GM21423 (cell line): Measurements from ENCODE around the gene NPHP4.
"Not testable (repeated sequence)": the region's sequence is repeated elsewhere in the genome, so short reads cannot be mapped to it uniquely, and the experiment has no call there.

Experiments used
- ATAC-seq: cut with Tn5 transposase; IDR thresholded peaks from one replicate; pipeline ENCODE4 v1.9.1; 2021; ENCODE audit warnings: mild to moderate bottlenecking, moderate library complexity; ENCODE audit not compliant: unreplicated experiment

The NPHP4 gene

DNA sequence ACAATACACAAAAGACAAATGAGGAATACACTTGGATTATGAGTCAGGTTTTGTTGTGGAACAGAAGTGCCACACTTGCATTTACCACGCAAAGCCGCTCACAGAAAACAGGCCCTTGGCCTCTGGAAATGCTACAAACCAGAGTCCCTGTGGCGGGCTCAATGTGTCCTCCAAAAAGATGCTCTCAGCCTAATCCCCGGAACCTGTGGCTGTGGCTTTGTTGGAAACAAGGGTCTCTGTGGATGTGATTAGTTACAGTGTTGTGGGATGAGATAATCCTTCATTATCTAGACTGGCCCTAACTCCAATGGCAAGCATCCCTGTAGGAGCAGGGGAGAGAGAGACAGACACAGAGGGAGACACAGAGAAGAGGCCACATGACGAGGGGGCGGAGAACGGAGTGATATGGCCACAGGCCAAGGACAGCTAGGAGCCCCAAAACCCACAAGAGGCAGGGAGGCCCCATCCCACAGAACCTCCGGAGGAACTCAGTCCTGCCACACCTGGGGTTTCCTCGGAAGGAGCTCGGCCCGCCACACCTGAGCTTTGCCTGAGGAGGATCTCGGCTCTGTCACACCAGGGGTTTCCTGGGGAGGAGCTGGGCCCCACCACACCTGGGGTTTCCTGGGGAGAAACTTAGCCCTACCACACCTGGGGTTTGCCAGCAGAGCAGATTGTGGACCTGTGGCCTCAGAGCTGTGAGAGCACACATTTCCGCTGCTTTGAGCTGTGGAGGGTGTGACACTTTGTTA lies 55.4 kb downstream of the NPHP4 start:
- no peak for ATAC-seq

DNA sequence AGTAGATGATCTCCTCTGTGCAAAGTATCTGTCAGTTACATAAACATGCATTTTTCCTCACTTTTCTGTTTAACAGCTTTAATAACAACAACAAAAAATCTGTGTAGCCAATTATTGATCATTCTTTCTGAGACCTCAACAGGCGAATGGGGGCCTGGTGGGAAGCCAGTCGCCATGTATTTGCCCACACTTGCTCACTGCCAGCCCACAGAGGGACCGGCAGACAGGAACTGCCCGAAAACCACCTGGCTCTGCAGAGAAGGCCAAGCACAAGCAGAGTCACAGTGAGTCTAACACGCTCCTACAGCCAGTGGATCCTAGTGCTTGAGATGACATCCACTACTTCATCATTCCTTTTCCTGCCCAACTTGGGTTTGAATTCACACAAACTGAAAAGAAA lies 56.1 kb downstream of the NPHP4 start:
- no peak for ATAC-seq

DNA sequence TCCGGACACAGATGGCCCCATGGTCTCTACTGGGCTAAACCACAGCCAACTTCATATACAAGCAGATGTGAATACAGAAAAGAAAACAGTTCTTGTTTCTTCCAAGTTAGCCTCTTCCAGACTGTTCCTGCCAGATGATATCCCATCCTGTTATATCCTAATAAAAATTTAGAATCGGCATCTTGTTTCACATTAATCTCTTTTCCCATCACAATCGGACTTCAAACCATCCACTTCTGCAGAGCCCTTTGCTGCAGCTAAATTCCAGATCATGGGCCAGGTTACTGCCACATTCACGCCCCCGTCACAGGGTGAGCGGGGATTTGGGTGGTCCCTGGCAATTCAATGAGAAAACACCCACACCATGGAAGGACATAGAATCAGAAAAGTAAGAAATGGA lies 57.2 kb downstream of the NPHP4 start:
- no peak for ATAC-seq

DNA sequence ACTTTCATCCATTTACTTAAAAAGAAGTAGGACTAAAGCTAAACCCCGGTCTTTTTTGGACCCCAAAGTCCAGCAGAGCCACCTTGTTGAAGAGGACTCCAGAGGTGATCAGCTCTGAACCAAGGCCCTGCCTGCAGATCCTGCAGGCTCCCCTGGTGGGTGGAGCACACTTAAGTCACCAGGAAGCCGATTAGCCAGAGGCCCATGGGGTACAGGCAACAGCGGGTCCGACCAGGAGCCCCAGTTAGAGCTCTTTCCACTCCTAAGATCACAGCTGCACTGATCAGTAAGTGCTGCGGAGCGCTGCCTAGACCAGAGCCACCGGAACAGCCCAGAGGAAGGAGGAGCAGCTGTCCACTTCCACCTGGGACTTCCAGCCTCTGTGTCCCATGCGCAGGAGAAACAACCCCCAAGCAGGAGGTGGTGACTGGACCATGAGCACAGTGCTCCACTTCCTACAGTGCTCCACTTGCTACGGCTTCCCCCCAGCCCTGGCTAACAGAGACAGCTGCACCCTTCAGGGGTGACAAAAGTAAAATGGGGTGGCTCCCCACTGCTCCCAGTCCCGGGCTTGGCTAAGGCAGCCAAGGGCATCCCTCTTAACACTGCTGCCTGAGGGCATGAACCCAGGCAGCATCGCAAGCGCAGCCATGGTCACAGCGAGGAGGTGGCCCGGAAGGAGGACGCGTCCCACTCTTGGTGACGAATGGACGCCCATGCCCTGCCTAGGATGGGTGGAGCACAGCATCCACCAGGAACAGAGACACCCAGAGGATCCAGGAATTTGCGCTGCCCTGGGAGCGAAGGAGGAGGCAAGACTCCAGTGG lies 58.0 kb downstream of the NPHP4 start:
- ATAC-seq: no peak

DNA sequence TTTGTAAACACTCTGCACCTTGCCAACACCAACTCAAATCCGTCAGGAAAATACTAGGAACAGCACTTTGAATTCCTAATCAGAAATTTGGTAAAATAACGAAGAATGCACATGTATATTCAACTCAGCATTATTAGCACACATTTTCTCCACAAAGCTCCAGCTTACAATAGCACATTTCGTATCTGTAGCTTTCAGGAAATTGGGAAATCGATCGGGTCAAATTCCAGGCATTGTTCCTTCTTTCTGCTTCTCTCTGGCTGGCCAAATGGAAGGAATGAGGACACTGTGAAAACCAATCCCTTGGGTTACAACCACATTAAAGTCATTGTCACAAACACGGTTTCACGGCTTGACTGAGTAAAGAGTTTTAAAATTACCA lies 58.6 kb downstream of the NPHP4 start:
- ATAC-seq: no peak

DNA sequence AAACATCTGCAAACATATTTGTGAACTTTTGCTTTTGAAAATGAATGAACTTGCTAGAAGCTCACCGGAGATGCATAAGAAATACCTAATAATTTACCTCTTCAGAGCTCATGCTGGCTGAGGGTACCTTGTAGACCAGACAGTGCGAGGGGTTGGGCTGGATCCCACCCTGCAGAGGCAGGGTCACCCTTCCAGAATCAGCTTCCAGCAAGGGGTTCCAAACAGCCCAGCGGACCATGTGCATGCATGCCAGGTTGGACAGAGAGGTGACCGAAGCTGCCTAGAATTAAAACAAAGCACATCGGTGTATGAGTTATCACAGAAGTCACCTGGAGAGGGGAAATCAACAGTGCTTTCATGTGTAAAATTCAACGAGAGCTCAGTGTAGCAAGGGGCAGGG lies 59.2 kb downstream of the NPHP4 start:
- no peak for ATAC-seq

DNA sequence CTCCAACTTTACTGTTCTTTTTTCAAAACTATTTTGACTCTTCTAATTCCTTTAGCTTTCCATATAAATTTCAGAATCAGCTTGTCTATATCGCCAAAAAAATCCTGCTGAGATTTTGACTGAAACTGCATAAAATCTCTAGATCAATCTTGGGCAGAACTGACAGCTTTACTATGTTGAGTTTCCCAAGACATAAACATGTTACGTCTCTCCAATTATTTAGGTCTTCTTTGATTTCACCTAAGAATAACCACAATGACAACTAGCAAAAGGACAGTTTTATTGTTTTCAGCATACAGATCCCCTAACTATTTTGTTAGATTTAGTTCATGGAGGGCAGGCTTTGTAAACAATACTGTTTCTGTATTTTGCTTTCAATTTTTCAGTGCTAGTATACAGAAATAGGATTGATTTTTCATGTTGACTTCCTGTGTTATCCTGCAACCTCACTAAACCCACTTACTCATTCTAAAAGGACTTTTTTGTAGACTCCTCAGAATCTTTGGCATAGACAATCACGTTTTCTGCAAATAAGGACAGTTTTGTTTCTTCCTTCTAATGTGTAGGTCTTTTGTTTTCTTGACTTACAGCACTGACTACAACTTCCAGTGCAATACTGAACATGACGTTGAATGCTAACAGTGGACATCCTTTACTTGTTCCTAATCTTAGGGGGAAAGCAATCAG lies 63.4 kb downstream of the NPHP4 start:
- ATAC-seq: no peak

DNA sequence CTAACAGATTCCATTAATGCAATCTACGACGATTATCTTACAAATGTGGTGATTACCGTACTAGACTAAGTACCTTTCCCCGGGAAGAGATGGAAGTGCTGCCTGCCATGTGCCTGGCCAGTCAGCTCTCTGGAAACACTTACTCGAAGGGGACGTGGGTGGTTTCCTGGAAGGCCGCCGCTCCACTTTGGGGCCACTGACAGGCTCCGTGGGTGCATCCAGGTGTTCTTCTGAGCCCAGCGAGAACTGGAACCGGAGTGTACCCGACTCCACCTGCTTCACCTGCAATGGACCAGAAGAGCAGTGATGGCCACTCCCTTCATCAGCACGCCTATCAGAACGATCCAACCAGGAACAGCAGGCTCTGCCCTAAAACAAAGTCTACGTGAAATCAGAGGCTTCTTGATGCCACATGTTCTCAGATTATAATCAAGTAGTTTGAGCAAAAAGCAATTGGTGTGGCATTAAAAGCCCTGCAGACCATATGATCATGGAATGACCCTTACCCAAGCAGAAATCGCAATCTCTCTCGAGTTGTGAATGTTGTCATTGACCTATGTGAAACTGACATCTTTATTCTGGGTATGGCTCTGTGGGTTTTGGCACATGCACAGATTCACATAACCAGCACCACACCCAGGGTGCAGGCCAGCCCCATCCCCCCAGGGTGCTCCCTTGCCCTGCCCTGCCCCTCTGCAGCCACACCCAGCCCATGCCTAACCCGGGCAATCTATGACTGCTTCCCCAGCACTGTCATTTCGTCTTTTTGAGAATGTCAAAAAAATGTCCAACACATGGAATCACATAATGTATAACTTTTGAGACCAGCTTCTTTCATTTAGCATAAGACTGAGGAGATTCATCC lies 64.5 kb downstream of the NPHP4 start:
- no peak for ATAC-seq

DNA sequence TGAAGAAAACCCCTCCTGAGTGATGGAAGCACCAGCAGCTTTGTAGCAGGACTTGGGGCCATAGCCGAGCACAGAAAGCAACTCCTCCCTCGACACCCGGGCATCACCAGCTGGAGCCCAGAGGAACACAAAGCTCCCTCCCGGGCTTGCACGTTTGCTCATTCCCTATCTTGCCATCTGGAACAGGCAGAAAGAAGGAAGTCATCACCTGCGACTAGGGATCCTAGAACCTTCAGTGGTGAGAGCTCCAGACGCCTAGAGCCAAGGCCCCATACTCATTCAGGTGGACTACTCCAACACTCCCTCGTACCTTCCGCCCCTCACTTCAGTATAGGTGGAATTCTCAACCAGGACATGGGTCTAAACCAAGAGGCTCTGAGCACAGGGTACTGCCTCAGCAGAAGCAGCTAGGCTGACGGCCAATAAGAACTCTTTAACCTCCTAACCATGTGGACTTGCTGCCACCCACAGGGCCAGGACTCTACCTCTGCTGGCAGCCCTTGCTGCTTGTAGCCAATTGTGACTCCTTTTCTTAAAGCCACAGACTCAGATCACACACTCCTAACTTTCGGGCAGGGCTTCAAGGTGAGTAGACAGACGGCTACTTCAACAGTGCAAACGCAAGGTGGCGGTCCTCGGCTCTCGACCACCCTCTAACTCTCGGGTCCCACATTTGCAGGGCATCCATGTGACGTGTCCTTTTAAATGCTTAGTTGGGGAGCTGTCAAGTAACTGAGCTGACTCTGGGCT lies 65.4 kb downstream of the NPHP4 start:
- ATAC-seq: no peak

DNA sequence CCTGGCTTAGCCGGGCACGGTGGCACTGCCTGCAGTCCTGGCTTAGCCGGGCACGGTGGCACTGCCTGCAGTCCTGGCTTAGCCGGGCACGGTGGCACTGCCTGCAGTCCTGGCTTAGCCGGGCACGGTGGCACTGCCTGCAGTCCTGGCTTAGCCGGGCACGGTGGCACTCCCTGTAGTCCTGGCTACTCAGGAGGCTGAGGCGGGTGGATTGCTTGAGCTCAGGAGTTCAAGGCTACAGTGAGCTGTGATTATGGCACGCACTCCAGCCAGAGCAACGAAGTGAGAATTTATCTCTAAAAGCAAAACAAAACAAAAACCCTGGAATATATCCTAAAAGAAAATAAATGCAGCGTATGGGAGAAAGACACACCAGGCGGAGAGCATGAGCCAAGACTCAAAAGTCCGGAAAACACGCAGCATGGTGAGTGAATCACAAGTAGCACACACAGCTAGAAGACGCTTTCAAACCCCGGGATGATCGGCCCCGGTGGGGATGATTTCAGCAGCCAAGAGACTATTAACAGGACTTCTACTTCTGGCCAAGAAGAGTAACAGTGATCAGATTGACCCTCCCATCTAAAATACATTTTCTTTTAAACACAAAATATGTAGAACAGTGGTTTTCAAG lies 69.4 kb downstream of the NPHP4 start:
- not testable (repeated sequence) for ATAC-seq

DNA sequence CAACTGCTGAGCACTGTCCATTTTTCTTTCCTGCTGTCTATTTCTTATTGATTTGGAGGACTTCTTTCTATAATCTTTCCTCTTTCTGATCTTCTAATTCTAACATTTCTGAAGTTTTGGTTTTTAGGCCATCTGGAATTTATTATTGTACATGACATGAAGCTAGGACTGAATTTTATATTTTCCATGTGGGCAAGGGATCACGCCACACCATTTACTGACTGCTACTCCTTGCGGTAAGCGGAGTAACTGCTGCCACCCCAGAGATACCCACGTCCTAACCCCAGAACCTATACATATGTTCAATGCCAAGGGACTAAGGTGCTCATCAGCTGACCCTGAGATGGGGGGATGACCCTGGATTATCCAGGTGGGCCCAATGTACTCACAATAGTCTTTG lies 70.6 kb downstream of the NPHP4 start:
- ATAC-seq: no peak

DNA sequence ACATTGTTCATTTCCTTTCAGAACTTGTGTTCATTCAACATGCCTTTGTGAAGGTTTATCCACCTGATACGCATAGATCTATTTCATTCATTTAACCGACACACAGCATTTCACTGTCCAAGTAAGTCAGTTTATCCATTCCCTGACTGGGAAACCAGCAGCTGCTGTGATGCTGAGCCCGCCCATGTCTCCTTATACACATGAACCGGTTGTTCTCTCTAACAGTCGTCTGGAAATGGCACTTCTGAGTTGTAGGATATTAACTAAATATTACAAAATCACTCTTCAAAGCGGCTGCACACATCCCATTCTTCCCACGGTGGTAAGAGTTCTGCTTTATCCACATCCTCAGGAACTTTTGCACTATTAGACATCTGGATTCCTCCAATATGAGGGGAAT lies 71.1 kb downstream of the NPHP4 start:
- ATAC-seq: no peak

DNA sequence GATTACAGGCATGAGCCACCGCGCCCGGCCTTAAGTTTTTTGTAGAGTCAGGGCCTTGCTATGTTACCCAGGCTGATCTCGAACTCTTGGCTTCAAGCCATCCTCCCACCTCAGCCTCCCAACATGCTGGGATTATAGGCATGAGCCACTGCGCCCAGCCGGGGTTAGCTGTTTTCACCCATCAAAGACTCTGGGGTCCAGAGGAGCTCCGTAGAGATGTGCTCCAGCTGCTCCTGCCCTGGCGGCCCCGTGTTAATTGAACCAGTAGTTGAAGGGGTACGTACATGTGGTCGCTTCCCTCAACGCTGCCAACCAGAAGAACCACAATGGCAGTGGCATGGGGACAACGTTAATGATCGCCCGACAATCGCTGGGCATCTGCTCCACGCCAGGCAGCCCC lies 72.0 kb downstream of the NPHP4 start:
- ATAC-seq: no peak

DNA sequence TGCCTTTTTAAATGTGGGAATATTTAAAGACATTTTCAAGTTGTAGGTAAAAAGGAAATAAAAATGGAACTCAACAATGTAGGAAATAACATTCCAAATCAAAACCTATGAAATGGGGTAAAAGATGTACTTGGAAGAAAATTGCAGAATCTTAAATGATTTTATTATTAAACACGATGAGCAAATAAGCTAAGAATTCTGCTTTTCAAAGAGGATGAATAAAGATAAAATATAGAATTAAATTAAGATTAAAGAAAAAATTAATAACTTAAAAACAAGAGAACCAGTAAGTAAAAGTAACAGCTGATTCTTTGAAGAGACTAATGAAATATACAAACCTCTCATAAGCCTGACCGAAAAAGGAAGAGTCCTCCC lies 74.0 kb downstream of the NPHP4 start:
- ATAC-seq: no peak

DNA sequence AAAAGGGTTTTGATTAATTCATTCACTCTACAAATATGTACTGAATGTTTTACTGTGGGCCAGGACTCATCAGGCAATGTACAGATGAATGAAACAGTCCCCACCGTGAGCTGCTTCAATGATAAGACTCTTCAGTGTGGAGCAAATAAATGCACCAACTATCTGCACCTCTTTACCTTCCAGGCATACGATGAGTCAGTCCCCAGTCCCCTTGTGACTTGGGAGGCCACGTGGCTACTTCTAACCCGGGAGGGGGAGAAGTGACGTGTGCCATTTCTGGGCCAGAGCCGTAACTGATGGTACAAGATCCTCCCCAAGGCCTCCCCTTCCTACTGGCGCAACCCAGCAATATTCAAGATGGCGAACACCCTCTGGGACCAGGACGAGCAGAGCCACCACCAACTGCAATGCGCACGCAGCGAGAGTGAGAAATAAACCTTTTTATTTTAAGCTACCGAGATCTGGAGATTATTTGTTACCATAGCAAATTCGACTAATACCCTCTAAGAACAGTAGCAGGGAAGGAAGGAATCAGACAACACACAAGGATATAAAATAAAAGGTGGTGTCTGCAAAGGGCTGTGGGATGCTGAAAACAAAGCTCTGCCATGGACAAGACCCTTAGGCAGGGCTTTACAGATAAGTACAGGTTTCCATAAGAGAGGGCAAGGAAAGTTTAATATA lies 74.5 kb downstream of the NPHP4 start:
- no peak for ATAC-seq

DNA sequence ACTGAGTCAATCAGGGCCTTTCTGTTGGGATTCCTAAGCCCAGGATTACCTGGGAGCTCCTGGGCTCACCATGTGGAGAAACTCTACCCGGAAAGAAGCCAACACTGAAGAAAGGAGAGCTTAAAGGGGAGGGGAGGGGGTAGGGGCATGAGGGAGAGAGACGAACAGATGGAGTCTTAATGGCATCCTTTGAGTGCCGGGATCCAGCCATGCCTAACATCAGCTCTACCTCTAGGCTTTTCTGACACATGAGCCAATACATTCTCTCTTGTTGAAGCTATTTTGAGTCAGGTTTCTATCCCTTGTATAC lies 75.0 kb downstream of the NPHP4 start:
- no peak for ATAC-seq

DNA sequence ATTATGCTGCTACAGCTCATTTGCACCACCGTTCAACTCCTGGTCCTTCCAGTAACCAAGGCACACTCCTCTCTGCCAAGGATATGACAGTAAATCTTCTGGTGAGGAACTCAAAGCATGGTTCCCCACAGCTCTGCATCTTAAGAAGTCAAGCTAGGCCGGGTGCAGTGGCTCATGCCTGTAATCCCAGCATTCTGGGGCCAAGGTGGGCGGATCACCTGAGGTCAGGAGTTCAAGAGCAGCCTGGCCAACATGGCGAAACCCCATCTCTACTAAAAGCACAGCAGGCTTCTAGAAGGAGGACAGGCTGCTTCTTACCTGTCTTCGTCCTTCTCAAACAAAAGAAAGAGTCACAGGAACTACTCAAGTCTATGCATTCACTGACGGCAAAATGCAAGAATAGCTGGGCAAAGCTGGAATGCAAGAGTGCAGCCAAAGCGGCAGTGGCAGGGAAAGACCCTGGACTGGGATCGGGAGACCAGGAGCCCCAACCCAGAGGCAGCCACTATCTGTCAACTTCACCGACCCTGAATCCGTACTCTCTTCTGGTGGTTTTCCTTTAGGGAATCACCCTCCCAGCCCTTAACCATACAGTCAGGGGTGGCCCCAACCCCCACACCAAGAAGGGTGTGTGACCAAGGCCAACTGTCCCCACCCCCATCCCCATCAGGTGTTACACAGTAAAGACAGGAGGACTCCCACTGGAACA lies 75.5 kb downstream of the NPHP4 start:
- no peak for ATAC-seq

DNA sequence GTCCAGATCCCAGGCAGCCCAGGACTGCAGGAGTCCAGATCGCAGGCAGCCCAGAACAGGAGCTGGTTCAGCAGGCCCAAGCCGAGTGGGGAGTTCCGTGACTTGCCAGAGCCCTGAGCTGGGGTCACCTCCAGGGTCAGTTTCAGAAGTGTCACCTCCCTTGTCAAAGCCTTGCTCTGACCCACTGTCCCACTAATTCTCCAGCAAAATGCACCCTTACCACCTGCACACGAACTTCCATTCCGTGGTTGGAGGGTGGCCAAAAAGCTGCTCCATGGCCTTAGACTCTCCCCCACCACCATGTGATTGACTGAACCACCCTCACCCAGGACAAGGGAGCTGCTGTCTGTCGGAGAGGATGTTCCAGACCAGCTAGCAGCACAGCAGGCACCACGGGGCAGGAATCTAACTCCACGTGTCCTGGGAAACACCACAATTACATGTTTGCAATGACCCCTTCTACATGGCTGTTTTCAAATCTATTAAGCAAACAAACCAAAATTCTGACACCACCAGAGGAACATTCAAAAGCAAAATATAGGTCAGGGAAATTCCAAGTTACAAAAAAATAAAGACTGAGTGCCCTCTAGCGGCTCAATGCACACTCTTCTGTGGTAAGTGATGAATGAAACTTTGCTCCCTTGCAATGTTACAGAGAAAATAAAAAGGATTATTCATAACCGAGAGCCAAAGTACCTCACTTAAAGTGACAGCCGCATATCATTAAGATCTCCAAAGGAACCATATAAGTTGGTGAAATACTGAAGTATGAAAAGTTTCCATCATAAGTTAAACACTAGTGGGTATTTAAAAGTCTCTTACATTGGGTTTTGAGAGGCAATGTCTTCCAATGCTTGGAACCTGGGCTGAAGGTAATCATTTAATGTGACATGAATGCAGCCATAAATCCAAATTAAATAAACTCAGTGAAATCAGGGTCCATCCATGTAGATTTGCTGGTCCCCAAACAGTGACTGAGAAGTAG lies 76.3 kb downstream of the NPHP4 start:
- no peak for ATAC-seq
